WTC11 (cell line): ENCODE data around the gene CHRM4. TPM values are rescaled to one million over a fixed set of nuclear protein-coding genes. Genes with fewer than 3 reads are reported as not detected.

Source experiments
- ATAC-seq: fragments of 200-7000 bp; cut with Tn5 transposase; 2 replicates; pipeline ENCODE4 v1.10.0; 2021; ENCODE audit warnings: mild to moderate bottlenecking, moderate library complexity
- CTCF ChIA-PET: fragments of 300-600 bp; sonication (Branson Sonifier 250); formaldehyde crosslinking; loops from one replicate; lab custom pipeline; 2021; ENCODE audit warnings: antibody characterized with exemption; lab: Charles Lee
- POLR2A ChIA-PET: fragments of 350-600 bp; sonication (Branson Sonifier 250); formaldehyde crosslinking; loops from one replicate; lab custom pipeline; 2021; ENCODE audit warnings: antibody characterized with exemption; lab: Charles Lee
- DNase-seq: peaks from one replicate; pipeline ENCODE4 v3.0.0; 2021; ENCODE audit warnings: low spot score
- H3K27ac Mint-ChIP-seq: 2 replicates; pipeline ENCODE4 v1.8.0; 2021; ENCODE audit warnings: mixed read lengths
- H3K27me3 Mint-ChIP-seq: 2 replicates; pipeline ENCODE4 v1.8.0; 2021; ENCODE audit warnings: low read depth, mild to moderate bottlenecking, moderate library complexity, mixed read lengths
- H3K36me3 Mint-ChIP-seq: 2 replicates; pipeline ENCODE4 v1.8.0; 2021; ENCODE audit warnings: mixed read lengths
- H3K4me1 Mint-ChIP-seq: 2 replicates; pipeline ENCODE4 v1.8.0; 2022; ENCODE audit warnings: mixed read lengths
- H3K4me3 Mint-ChIP-seq: 2 replicates; pipeline ENCODE4 v1.8.0; 2021; ENCODE audit warnings: mild to moderate bottlenecking, moderate library complexity, mixed read lengths
- H3K9me3 Mint-ChIP-seq: 2 replicates; pipeline ENCODE4 v1.8.0; 2021; ENCODE audit warnings: mixed read lengths
- CBFB ChIP-seq: sonication (generic); formaldehyde crosslinking; IDR thresholded peaks from 2 replicates; pipeline ENCODE4 v1.8.1; 2022; ENCODE audit warnings: mild to moderate bottlenecking, low read depth, missing genetic modification reagents
- CREM ChIP-seq: sonication (generic); formaldehyde crosslinking; IDR thresholded peaks from 2 replicates; pipeline ENCODE4 v1.8.1; 2022; ENCODE audit warnings: mild to moderate bottlenecking, missing genetic modification reagents, moderate library complexity
- GABPB1 ChIP-seq: sonication (generic); formaldehyde crosslinking; IDR thresholded peaks from 2 replicates; pipeline ENCODE4 v1.8.1; 2023; ENCODE audit warnings: mild to moderate bottlenecking, missing genetic modification reagents
- GTF2I ChIP-seq: fragments of 250-450 bp; sonication (Bioruptor Pico); conservative IDR thresholded peaks from 2 replicates; pipeline ENCODE4 v1.4.0; 2021; ENCODE audit warnings: mild to moderate bottlenecking
- JAZF1 ChIP-seq: fragments of 250-450 bp; sonication (Bioruptor Pico); IDR thresholded peaks from 2 replicates; pipeline ENCODE4 v1.9.0; 2021; ENCODE audit warnings: moderate library complexity, mild to moderate bottlenecking, inconsistent platforms
- MYBL2 ChIP-seq: sonication (generic); formaldehyde crosslinking; IDR thresholded peaks from 2 replicates; pipeline ENCODE4 v1.8.1; 2023; ENCODE audit warnings: mild to moderate bottlenecking, moderate library complexity, missing genetic modification reagents
- NFE2L1 ChIP-seq: sonication (generic); formaldehyde crosslinking; IDR thresholded peaks from 2 replicates; pipeline ENCODE4 v1.8.1; 2023; ENCODE audit warnings: missing genetic modification reagents
- NR1H2 ChIP-seq: sonication (generic); formaldehyde crosslinking; IDR thresholded peaks from 2 replicates; pipeline ENCODE4 v1.9.0; 2021; ENCODE audit warnings: mild to moderate bottlenecking, moderate library complexity, missing genetic modification reagents
- NR3C1 ChIP-seq: sonication (generic); formaldehyde crosslinking; conservative IDR thresholded peaks from 2 replicates; pipeline ENCODE4 v1.8.1; 2023; ENCODE audit warnings: low read depth, mild to moderate bottlenecking, missing genetic modification reagents
- OVOL2 ChIP-seq: fragments of 250-450 bp; sonication (Bioruptor Pico); IDR thresholded peaks from 2 replicates; pipeline ENCODE4 v1.9.0; 2021; ENCODE audit warnings: mild to moderate bottlenecking, borderline replicate concordance
- RELA ChIP-seq: sonication (generic); formaldehyde crosslinking; IDR thresholded peaks from 2 replicates; pipeline ENCODE4 v1.8.1; 2022; ENCODE audit warnings: missing genetic modification reagents, mild to moderate bottlenecking, borderline replicate concordance
- RORB ChIP-seq: fragments of 250-450 bp; sonication (Bioruptor Pico); IDR thresholded peaks from 2 replicates; pipeline ENCODE4 v1.9.0; 2021; ENCODE audit warnings: mild to moderate bottlenecking
- SMAD4 ChIP-seq: sonication (generic); formaldehyde crosslinking; IDR thresholded peaks from 2 replicates; pipeline ENCODE4 v1.8.0; 2022; ENCODE audit warnings: mild to moderate bottlenecking, missing genetic modification reagents
- SOX15 ChIP-seq: fragments of 250-450 bp; sonication (Bioruptor Pico); IDR thresholded peaks from 2 replicates; pipeline ENCODE4 v1.9.0; 2021; ENCODE audit warnings: mild to moderate bottlenecking
- TEAD4 ChIP-seq: sonication (generic); formaldehyde crosslinking; IDR thresholded peaks from 2 replicates; pipeline ENCODE4 v1.8.0; 2022; ENCODE audit warnings: mild to moderate bottlenecking, missing genetic modification reagents
- USF1 ChIP-seq: sonication (generic); formaldehyde crosslinking; IDR thresholded peaks from 2 replicates; pipeline ENCODE4 v1.8.0; 2022; ENCODE audit warnings: mild to moderate bottlenecking, missing genetic modification reagents
- ZBTB21 ChIP-seq: sonication (generic); formaldehyde crosslinking; IDR thresholded peaks from 2 replicates; pipeline ENCODE4 v1.8.1; 2023; ENCODE audit warnings: mild to moderate bottlenecking, missing genetic modification reagents, borderline replicate concordance
- ZBTB43 ChIP-seq: sonication (generic); formaldehyde crosslinking; IDR thresholded peaks from 2 replicates; pipeline ENCODE4 v1.8.1; 2023; ENCODE audit warnings: mild to moderate bottlenecking, missing genetic modification reagents
- ZNF121 ChIP-seq: sonication (generic); formaldehyde crosslinking; IDR thresholded peaks from 2 replicates; pipeline ENCODE4 v1.8.0; 2023; ENCODE audit warnings: missing genetic modification reagents
- ZNF138 ChIP-seq: sonication (generic); formaldehyde crosslinking; conservative IDR thresholded peaks from 2 replicates; pipeline ENCODE4 v1.8.1; 2022; ENCODE audit warnings: mild to moderate bottlenecking, moderate library complexity, missing genetic modification reagents
- ZNF416 ChIP-seq: fragments of 250-450 bp; sonication (Bioruptor Pico); IDR thresholded peaks from 2 replicates; pipeline ENCODE4 v1.9.0; 2021; ENCODE audit warnings: mild to moderate bottlenecking, inconsistent platforms
- ZNF423 ChIP-seq: fragments of 250-450 bp; sonication (Bioruptor Pico); IDR thresholded peaks from 2 replicates; pipeline ENCODE4 v2.1.2; 2022; ENCODE audit warnings: mild to moderate bottlenecking, moderate library complexity
- total RNA-seq: library from RNA; stranded (reverse); gene quantifications from 3 replicates; pipeline ENCODE4 v1.2.3, GENCODE V29; 2021
- TF ChIP-seq, protein P1 (sequence below): fragments of 250-450 bp; sonication (Bioruptor Pico); IDR thresholded peaks from 2 replicates; pipeline ENCODE4 v1.9.0; 2021; ENCODE audit warnings: mild to moderate bottlenecking
- TF ChIP-seq, protein P2 (sequence below): fragments of 250-450 bp; sonication (Bioruptor Pico); IDR thresholded peaks from 2 replicates; pipeline ENCODE4 v1.9.0; 2021; ENCODE audit warnings: moderate library complexity, mild to moderate bottlenecking, inconsistent platforms, borderline replicate concordance
- TF ChIP-seq, protein P3 (sequence below): sonication (generic); formaldehyde crosslinking; conservative IDR thresholded peaks from 2 replicates; pipeline ENCODE4 v1.8.1; 2023; ENCODE audit warnings: mild to moderate bottlenecking, low read depth, missing genetic modification reagents, moderate library complexity

CHRM4 gene
- total RNA-seq, 1 experiment from 2014 or later, result 0.85 TPM

DNA sequence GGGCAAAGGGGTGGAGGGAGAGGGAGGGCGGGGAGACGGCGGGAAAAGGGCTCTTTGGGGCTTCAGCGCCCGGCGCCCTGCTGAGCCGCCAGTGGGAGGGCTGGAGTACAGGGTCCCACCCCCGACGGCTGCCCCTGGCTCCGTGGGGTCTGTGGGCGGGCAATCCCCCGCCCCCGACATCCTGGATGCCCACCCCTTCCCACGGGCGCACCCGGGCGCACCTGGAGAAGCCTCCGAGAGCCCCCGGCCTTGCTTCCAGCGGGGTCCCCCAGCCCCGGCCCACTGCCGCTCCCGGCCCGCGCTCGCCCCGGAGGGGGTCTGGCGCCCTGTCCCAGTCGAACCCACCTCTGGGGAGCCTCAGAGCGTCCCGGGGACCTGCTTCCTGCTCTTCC is 394 bp downstream of the CHRM4 start:
- DNase-seq, result no peak

GRCh38 chr11:46390331-46391171 is 1.0 kb downstream of the CHRM4 start:
- H3K27me3 Mint-ChIP-seq, result peaks cover 67% of the 10 kb centered on the region
- ATAC-seq (no peak), DNase-seq (peak; percentile 40)
- ChIA-PET POLR2A (interaction anchor here (0.6 to 1.7 kb wide), 4 partner anchors 11 to 773 kb away, joined by 3 to 6 read pairs (median 4); no protein-coding TSS in a partner anchor), CTCF (interaction anchor here (0.6 to 6.6 kb wide), 32 partner anchors 7 to 228 kb away, joined by 3 to 96 read pairs (median 8); partner anchors contain the start of gene MDK)
- H3K9me3 Mint-ChIP-seq, result no peaks in the 10 kb centered on the region
- no peaks in the 10 kb centered on the region for H3K36me3 Mint-ChIP-seq
- no peak overlapping the region for H3K27ac Mint-ChIP-seq
- TF ChIP-seq ZNF121 (0 out of 2 replicates have a peak, but pooled peaks have one; percentile 1), ZNF423 (CRISPR knock-in tag) (no peak), OVOL2 (CRISPR knock-in tag) (no peak), SMAD4 (CRISPR knock-in tag) (no peak), GABPB1 (CRISPR knock-in tag) (no peak)
- H3K4me1 Mint-ChIP-seq, result peaks cover 29% of the 10 kb centered on the region
- H3K4me3 Mint-ChIP-seq, result peak overlapping the region; percentile 69

More for the DNA sequence above, 394 bp downstream of the CHRM4 start:
- no peak for ATAC-seq
- no peaks in the 10 kb centered on the region for H3K9me3 Mint-ChIP-seq
- POLR2A ChIA-PET, result interaction anchor here (1.0 to 1.3 kb wide), 2 partner anchors 46 to 97 kb away, joined by 3 read pairs; no protein-coding TSS in a partner anchor
- CTCF ChIA-PET, result interaction anchor here (0.6 to 6.6 kb wide), 31 partner anchors 8 to 1139 kb away, joined by 3 to 96 read pairs (median 6); partner anchors contain the start of gene MDK
- H3K36me3 Mint-ChIP-seq, result no peaks in the 10 kb centered on the region
- no peak overlapping the region; the same call in 1 of the 2 replicates for H3K4me3 Mint-ChIP-seq
- H3K27ac Mint-ChIP-seq, result no peak overlapping the region
- TF ChIP-seq USF1 (CRISPR knock-in tag) (no peak), NR1H2 (CRISPR knock-in tag) (no peak), ZNF138 (CRISPR knock-in tag) (no peak), ZBTB21 (CRISPR knock-in tag) (no peak), CREM (CRISPR knock-in tag) (no peak), GTF2I (CRISPR knock-in tag) (no peak), NR3C1 (CRISPR knock-in tag) (no peak), MYBL2 (CRISPR knock-in tag) (no peak), ZNF416 (no peak), SOX15 (CRISPR knock-in tag) (no peak)
- TF ChIP-seq, protein P1, sequence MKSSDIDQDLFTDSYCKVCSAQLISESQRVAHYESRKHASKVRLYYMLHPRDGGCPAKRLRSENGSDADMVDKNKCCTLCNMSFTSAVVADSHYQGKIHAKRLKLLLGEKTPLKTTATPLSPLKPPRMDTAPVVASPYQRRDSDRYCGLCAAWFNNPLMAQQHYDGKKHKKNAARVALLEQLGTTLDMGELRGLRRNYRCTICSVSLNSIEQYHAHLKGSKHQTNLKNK, result no peak
- H3K27me3 Mint-ChIP-seq, result peaks cover 62% of the 10 kb centered on the region
- peaks cover 29% of the 10 kb centered on the region for H3K4me1 Mint-ChIP-seq

GRCh38 chr11:46389450-46390330 is 1.9 kb downstream of the CHRM4 start:
- DNase-seq (peak; percentile 92), ATAC-seq (peak; percentile 63)
- Mint-ChIP-seq H3K27me3 (peaks cover 67% of the 10 kb centered on the region), H3K27ac (no peak overlapping the region), H3K4me1 (peaks cover 29% of the 10 kb centered on the region), H3K9me3 (no peaks in the 10 kb centered on the region), H3K4me3 (peak overlapping the region; percentile 69), H3K36me3 (no peaks in the 10 kb centered on the region)
- CTCF ChIA-PET, result interaction anchor here (0.5 to 6.6 kb wide), 37 partner anchors 8 to 285 kb away, joined by 3 to 96 read pairs (median 5); partner anchors contain the start of genes DGKZ and MDK
- POLR2A ChIA-PET, result interaction anchor here (0.6 to 1.7 kb wide), 3 partner anchors 10 to 774 kb away, joined by 3 to 6 read pairs (median 4); no protein-coding TSS in a partner anchor
- TF ChIP-seq TEAD4 (no peak), SMAD4 (CRISPR knock-in tag) (no peak), ZBTB43 (no peak), CBFB (CRISPR knock-in tag) (no peak), NFE2L1 (no peak), RELA (CRISPR knock-in tag) (no peak; the same call in 1 of the 2 replicates), JAZF1 (CRISPR knock-in tag) (no peak), MYBL2 (CRISPR knock-in tag) (no peak), RORB (no peak)
- TF ChIP-seq, protein P2, sequence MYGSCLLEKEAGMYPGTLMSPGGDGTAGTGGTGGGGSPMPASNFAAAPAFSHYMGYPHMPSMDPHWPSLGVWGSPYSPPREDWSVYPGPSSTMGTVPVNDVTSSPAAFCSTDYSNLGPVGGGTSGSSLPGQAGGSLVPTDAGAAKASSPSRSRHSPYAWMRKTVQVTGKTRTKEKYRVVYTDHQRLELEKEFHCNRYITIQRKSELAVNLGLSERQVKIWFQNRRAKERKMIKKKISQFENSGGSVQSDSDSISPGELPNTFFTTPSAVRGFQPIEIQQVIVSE, result no peak
- TF ChIP-seq, protein P3, sequence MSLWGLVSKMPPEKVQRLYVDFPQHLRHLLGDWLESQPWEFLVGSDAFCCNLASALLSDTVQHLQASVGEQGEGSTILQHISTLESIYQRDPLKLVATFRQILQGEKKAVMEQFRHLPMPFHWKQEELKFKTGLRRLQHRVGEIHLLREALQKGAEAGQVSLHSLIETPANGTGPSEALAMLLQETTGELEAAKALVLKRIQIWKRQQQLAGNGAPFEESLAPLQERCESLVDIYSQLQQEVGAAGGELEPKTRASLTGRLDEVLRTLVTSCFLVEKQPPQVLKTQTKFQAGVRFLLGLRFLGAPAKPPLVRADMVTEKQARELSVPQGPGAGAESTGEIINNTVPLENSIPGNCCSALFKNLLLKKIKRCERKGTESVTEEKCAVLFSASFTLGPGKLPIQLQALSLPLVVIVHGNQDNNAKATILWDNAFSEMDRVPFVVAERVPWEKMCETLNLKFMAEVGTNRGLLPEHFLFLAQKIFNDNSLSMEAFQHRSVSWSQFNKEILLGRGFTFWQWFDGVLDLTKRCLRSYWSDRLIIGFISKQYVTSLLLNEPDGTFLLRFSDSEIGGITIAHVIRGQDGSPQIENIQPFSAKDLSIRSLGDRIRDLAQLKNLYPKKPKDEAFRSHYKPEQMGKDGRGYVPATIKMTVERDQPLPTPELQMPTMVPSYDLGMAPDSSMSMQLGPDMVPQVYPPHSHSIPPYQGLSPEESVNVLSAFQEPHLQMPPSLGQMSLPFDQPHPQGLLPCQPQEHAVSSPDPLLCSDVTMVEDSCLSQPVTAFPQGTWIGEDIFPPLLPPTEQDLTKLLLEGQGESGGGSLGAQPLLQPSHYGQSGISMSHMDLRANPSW (CRISPR knock-in tag), result no peak
